Right lobe of liver (tissue), 4 donors: ENCODE results near the gene LRSAM1.

ENCODE experiments used
- CTCF ChIP-seq, 4 donors: fragments of 200-600 bp in 3 of 4; fragments of 450-650 bp in 1 of 4; IDR thresholded peaks; one replicate each; pipeline versions ENCODE4 v1.5.1 to v1.8.0; 2016 to 2022; ENCODE audit warnings: antibody characterized with exemption in 4 of 4, mild to moderate bottlenecking in 2 of 4
- POLR2A ChIP-seq: fragments of 450-650 bp; IDR thresholded peaks from one replicate; pipeline ENCODE4 v1.6.1; 2017; ENCODE audit warnings: antibody characterized with exemption, mild to moderate bottlenecking
- donor health status: DM: no; HTN: no; CAD: no.
- donor health status: DM: no; HTN: no; CAD: no.
- donor health status: DM: no; HTN: yes; CAD: no.

- TF ChIP-seq POLR2A (no peak), CTCF (IDR thresholded peaks at IDR 0.05) (no peak)
These were observed 88.8 kb downstream of the LRSAM1 start for GRCh38 chr9:127539982-127540663.
